GM18858 (cell line): ENCODE results near the gene TRPM2.

Experiments
- ATAC-seq: cut with Tn5 transposase; IDR thresholded peaks from one replicate; pipeline ENCODE4 v1.9.1; 2021; ENCODE audit not compliant: unreplicated experiment

Gene TRPM2

DNA sequence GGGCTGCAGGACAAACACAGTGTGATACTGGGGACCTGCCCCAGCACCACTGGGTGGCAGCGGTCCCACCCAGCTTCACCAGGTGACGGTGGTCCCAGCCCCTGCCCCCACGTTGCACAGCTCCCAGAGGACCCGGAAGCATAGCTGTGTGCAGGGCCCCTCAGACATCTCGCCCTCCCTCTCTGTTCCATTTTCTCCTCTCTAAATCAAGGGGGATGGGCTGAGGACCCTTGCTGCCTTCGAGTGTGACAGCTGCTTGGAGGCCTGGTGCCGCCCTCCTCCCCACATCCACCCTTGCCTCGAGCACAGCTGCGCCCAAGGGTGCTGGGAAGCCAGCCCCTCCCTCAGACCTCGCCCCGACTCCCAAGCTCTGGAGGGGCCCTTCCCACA is 85.8 kb downstream of the TRPM2 start:
- no peak for ATAC-seq

DNA sequence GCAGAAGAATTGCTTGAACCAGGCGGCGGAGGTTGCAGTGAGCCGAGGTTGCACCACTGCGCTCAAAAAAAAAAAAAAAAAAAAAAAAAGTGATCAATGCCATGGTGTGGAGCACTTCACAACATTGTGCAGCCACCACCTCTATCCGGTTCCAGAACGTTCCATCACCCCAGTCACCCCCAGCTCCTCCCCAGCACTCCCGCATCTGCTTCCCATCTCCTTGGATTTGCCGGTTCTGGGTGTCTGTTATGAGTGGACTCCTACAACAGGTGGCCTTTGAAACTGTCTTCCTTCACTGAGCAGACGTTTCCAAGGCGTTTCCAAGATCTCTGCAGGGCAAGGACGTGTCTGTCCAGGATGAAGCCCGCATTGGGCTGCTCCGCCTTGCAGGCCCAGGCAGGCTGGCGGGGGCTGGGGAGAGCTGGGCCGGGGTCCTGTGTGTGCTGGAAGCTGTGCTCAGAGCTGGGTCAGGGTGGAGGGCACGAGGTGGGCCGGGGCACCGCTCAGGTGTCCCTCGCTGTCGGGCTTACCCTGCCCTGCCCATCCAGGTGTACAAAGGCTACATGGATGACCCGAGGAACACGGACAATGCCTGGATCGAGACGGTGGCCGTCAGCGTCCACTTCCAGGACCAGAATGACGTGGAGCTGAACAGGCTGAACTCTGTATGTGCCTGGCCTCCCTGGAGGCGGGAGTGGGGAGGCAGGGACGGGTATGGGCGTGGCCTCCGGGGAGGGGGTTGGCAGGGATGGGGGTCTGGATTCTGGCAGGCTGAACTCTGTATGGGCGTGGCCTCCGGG is 87.0 kb downstream of the TRPM2 start:
- ATAC-seq = no peak

DNA sequence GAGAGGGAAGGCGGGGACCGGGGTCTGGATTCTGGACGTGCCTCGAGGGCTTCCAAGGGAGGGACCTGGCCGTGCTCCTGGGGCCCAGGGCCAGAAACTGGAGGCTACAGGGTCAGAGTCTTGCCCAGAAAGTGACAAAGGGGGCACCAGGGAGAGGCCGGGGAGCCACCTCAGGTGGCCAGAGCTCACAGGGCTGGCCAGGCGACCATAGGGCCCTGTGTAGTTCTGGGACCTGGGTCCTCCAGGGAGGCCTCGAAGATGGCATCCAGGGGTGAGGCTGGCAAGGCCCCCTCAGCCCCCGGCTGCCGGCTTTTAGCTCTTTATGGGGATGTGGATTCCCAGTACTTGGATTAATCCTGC is 87.6 kb downstream of the TRPM2 start:
- no peak for ATAC-seq

DNA sequence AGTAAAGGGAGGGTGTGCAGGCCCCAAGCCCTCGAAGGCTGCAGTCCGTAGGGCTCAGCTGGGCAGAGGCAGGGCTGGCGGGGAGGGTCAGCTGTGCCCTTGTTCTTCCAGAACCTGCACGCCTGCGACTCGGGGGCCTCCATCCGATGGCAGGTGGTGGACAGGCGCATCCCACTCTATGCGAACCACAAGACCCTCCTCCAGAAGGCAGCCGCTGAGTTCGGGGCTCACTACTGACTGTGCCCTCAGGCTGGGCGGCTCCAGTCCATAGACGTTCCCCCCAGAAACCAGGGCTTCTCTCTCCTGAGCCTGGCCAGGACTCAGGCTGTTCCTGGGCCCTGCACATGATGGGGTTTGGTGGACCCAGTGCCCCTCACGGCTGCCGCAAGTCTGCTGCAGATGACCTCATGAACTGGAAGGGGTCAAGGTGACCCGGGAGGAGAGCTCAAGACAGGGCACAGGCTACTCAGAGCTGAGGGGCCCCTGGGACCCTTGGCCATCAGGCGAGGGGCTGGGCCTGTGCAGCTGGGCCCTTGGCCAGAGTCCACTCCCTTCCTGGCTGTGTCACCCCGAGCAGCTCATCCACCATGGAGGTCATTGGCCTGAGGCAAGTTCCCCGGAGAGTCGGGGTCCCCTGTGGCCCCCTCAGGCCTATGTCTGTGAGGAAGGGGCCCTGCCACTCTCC is 88.3 kb downstream of the TRPM2 start:
- ATAC-seq = no peak

DNA sequence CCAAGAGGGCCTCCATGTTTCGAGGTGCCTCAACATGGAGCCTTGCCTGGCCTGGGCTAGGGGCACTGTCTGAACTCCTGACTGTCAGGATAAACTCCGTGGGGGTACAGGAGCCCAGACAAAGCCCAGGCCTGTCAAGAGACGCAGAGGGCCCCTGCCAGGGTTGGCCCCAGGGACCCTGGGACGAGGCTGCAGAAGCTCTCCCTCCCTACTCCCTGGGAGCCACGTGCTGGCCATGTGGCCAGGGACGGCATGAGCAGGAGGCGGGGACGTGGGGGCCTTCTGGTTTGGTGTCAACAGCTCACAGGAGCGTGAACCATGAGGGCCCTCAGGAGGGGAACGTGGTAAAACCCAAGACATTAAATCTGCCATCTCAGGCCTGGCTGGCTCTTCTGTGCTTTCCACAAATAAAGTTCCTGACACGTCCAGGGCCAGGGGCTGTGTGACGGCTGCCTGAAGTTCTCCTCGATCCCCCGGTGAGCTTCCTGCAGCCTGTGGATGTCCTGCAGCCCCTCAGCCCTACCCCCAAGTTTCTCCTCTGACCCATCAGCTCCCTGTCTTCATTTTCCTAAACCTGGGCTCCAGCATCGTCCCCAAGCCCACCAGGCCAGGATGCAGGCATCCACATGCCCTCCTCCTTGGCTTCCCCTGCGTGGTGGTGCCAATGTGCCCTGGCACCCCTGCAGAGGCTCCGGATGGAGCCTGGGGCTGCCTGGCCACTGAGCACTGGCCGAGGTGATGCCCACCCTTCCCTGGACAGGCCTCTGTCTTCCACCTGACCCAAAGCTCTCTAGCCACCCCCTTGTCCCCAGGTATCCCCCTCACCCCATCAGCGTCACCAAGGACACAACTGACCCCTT is 89.1 kb downstream of the TRPM2 start:
- no peak for ATAC-seq

DNA sequence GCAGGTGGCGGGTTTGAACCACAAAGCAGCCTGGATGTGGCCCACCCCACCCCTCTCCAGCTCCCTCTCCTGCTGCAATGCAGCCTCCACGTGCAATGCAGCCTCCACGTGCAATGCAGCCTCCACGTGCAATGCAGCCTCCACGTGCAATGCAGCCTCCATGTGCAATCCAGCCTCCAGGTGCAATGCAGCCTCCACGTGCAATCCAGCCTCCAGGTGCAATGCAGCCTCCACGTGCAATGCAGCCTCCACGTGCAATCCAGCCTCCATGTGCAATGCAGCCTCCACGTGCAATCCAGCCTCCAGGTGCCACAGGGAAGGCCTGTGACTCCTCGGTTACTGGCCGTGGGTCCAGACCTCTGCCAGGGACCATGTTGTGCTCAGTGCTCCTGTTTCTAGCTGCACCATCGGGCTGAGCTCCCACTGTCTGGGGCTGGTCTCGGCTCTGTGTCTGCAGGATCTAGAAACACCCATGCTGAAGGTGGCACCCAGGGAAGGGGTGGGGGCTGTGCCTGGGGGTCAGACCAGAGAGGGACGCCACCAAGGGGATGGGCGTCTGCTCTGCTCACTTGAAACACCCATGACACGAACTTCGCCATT is 90.0 kb downstream of the TRPM2 start:
- ATAC-seq = no peak

- no peak for ATAC-seq
Measured at GRCh38 chr21:44443891-44444285, 90.5 kb downstream of the TRPM2 start.

DNA sequence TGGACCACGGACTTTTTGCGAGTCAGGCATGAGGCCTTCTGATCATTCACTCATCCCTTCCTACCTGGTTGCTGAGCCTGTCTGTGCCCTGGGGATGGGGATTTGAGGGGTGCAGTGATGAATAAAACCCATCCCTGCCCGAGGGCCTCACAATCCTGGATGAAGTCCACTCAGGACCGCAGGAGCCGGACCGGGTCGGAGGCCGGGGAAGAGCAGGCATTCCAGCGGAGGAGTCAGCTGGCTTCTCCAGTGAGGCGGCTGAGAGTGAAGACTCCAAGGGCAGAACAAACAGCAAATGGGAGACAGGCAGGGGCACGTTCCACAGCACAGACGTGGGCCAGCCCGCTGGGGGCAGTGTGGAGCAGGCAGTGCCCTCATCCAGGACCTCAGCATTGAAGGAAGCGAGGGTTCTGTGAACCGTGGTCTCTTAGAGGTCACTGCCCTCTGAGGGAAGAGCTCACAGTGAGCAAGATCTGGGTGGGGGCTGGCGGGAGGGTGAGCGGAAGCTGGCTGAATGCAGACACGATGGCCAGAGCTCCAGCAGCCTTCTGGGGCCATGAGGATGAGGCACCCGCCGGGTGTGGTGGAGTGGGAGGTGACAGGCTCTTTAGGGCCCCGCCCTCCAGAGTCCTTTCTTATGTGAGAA is 91.0 kb downstream of the TRPM2 start:
- no peak for ATAC-seq

- ATAC-seq = no peak
Measured at GRCh38 chr21:44445145-44445812, 91.9 kb downstream of the TRPM2 start.

DNA sequence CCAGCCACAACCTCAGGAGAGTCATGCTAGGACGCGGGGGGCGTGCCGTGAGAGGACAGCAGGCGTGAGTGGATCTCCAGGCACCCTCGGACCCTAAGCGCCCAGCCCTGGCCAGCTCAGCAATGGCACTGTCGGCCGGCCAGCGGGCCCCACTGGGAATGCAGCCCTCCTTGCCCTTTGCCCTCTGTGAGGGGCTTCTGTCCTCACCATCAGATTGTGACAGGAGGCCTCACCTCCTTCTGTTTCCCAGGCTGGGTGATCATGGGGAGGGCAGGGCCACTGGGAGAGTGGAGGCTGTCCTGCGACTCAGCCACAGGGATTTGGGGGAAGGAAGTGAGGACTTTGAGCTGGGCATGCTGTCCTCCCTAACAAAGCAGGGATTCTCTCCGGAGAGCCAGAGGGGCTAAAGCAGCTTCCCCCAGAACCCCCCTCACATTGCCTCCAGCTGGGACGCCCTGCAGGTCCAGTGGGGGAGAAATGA is 95.3 kb downstream of the TRPM2 start:
- ATAC-seq = no peak

GRCh38 chr21:44449473-44450363 is 96.3 kb downstream of the TRPM2 start:
- no peak for ATAC-seq

DNA sequence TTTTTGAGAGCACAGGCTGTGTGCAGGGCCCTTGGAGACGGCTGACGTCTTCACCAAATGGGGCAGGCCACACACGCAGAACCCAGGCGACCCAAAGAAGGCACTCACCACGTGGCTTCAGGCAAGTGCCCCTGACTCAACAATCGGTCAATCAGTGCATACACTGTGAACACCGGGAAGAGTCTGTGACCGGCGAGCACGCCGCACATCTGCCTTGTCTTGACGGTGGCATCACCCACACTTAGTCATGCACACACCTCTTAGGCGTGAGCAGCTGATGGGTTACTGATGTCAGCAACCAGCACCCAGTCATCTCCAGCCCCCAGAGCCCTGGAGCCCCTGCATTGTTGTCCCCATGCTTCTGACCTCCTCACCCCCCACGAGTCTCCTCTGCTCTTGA is 97.0 kb downstream of the TRPM2 start:
- no peak for ATAC-seq

DNA sequence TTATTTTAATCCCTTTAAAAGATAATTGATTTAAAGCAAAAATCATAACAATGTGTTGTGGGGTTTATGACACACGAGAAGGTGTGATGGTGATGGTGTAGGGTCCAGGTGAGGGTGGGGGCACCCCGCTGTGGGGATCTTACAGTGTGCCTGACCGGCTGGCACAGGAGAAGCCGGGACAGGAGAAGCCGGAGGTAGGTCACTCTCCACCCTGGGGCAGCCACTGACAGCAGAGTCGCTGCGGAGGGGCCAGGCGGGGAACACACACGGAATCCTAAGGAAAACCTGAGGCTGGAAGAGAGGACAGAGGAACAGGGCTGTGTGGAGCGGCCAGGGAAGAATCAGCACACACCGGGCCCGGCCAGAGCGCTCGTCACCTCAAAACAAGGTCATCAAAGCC is 97.6 kb downstream of the TRPM2 start:
- no peak for ATAC-seq

GRCh38 chr21:44453120-44453519 is 99.7 kb downstream of the TRPM2 start:
- no peak for ATAC-seq

DNA sequence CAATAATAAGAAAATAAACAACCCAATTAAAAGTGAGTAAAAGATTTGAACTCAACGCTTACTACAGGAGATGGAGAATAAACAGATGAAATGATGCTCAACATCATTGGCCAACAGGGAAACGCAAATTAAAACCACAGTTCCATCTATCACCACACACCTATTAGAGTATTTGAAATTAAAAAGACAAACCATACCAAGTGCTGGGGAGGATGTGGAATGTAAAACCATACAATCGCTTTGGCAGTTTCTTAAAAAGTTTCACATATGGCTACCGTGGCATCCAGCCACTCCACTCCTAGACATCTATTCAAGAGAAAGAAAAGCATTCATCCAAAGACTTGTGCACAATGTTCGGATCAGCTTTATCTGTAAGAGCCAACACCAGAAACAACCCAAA is 100.6 kb downstream of the TRPM2 start:
- ATAC-seq = no peak

- ATAC-seq = no peak
Measured at GRCh38 chr21:44454747-44455523, 101.5 kb downstream of the TRPM2 start, which contains the start of gene LRRC3. Gene LRRC3 (plus strand): TSS chr21:44455510. CDS start chr21:44456645, 1,135 bp downstream.

DNA sequence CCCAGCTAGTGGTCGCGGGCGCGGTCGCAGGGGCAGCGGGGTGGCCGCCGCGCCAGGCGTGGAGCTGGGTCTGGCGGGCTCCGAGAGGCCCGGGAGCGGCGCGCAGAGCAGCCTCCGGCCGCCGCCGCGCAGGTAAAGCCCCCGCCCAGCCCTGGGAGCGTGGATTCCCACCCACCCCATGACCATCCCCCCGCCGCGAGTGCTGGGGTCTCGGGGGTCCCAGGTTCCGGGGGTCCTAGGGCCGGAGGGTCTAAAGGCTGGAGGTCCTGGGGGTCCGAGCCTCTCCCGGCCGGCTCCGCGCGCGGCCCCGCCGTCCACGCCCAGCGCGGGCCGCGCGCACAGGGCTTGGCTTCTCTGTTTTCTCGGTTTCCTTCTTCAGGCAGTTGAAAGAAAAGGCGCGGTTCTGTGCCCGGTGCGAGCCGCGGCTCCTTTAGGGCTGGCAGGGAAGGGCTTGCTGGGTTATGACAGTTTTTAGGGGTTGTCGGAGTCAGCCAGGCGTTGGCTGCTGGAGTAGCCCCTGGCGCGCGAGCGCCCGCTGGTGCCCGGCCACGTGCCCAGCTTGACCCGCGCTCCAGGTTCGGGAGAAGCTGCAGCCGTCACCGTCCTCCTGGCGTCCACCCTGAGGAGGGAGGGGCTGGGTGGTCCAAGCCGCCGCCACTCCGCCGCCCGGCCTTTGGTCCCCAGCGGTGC is 102.2 kb downstream of the TRPM2 start:
- no peak for ATAC-seq
